GM18909 (cell line): ENCODE data around the gene CALR3.

ENCODE experiments used
- ATAC-seq: cut with Tn5 transposase; IDR thresholded peaks from one replicate; pipeline ENCODE4 v1.9.1; 2021; ENCODE audit warnings: mild to moderate bottlenecking; ENCODE audit not compliant: unreplicated experiment, poor library complexity

The CALR3 gene

GRCh38 chr19:16436780-16437332, 59.1 kb downstream of the CALR3 start:
- no peak for ATAC-seq

- no peak for ATAC-seq
These were observed 59.8 kb downstream of the CALR3 start for GRCh38 chr19:16435999-16436650.

- no peak for ATAC-seq
These were observed 60.6 kb downstream of the CALR3 start for GRCh38 chr19:16435238-16435917.

- no peak for ATAC-seq
These were observed 62.0 kb downstream of the CALR3 start for GRCh38 chr19:16433986-16434385.

GRCh38 chr19:16429759-16430091, 66.2 kb downstream of the CALR3 start:
- no peak for ATAC-seq

- no peak for ATAC-seq
These were observed 66.8 kb downstream of the CALR3 start for GRCh38 chr19:16429066-16429758.
